Measurements from ENCODE around the gene LRMDA.

GRCh38 chr10:75428434-75429158 is 2.8 kb upstream of the LRMDA start:
- no peak for TF ChIP-seq EZH2phosphoT487 (IDR thresholded peaks at IDR 0.05; ENCODE audit: borderline replicate concordance)
- TF ChIP-seq CTCF (conservative IDR thresholded peaks at IDR 0.05; ENCODE audit: low read length): no peak

All from Loucy (cell line).